A673 (cell line): Measurements from ENCODE around the gene HSD17B4.

Experiments
- CTCF ChIP-seq: fragments of 300-800, 200-600 bp; sonication (generic); conservative IDR thresholded peaks from 2 replicates; pipeline ENCODE4 v1.5.1; 2017; ENCODE audit warnings: low read depth, mild to moderate bottlenecking, antibody characterized with exemption, low read length, moderate library complexity, mixed read lengths
- EZH2 ChIP-seq: fragments of 200-600 bp; sonication (generic); IDR thresholded peaks from 2 replicates; pipeline ENCODE4 v1.6.1; 2017; ENCODE audit warnings: borderline replicate concordance, low read depth, mild to moderate bottlenecking, mixed read lengths, antibody characterized with exemption, low read length; ENCODE audit not compliant: poor library complexity, severe bottlenecking

DNA sequence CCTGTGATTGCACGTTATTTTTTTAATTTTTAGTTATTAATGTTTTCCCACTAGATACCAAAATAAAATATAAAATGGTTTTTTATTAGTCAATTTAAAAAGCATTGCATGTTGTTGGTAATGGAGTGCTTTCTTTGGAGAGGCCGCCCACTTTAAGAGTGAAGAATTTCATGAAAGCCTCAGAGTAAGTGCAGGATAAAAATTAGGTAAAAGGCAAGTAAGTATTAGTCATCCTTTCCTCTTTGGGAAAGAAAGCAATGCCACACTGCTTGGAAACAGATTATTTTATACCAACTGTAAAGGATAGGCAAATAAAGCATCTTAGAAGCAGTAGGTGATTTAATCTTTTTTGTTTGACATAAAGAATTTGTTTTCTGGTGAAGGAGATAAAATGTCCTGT is 62.9 kb downstream of the HSD17B4 start:
- TF ChIP-seq CTCF = no peak
- TF ChIP-seq EZH2 = no peak
